MCF 10A (cell line): Measurements from ENCODE around the gene DPP8. TPM values are rescaled to one million over a fixed set of nuclear protein-coding genes. Genes with fewer than 3 reads are reported as not detected.

ENCODE experiments used
- BruUV-seq: library from RNA; stranded (reverse); fragments of 400-500 nt; replicated peaks from 2 replicates; lab custom pipeline; 2021; lab: Mats Ljungman, UMichigan
- CTCF ChIA-PET: fragments of 300-600 bp; sonication (Branson Sonifier 250); formaldehyde crosslinking; extraction: SDS; loops from one replicate; lab custom pipeline; 2021; ENCODE audit warnings: antibody characterized with exemption, inconsistent platforms; lab: Yijun Ruan, JAX
- POLR2A ChIA-PET: fragments of 300-600, 350-650 bp; sonication (Branson Sonifier 250); formaldehyde crosslinking; extraction: SDS; loops from one replicate; lab custom pipeline; 2020; ENCODE audit warnings: antibody characterized with exemption, inconsistent platforms; lab: Yijun Ruan, JAX
- DNase-seq: peaks from one replicate; pipeline ENCODE4 v3.0.0-alpha.2; 2018; ENCODE audit not compliant: unreplicated experiment
- H3K27ac Mint-ChIP-seq: one replicate; pipeline ENCODE4 v1.8.0; 2022; ENCODE audit warnings: mild to moderate bottlenecking, low read depth, mixed read lengths; ENCODE audit not compliant: unreplicated experiment
- H3K27me3 Mint-ChIP-seq: one replicate; pipeline ENCODE4 v1.8.0; 2022; ENCODE audit warnings: mixed read lengths; ENCODE audit not compliant: insufficient read depth, unreplicated experiment
- H3K36me3 Mint-ChIP-seq: one replicate; pipeline ENCODE4 v1.8.0; 2022; ENCODE audit warnings: mild to moderate bottlenecking, moderate library complexity, mixed read lengths; ENCODE audit not compliant: insufficient read depth, unreplicated experiment
- H3K4me1 Mint-ChIP-seq: one replicate; pipeline ENCODE4 v1.8.0; 2022; ENCODE audit warnings: mixed read lengths; ENCODE audit not compliant: insufficient read depth, unreplicated experiment
- H3K4me3 Mint-ChIP-seq: one replicate; pipeline ENCODE4 v1.8.0; 2022; ENCODE audit warnings: mild to moderate bottlenecking, moderate library complexity, mixed read lengths; ENCODE audit not compliant: unreplicated experiment
- H3K9me3 Mint-ChIP-seq: one replicate; pipeline ENCODE4 v1.8.0; 2022; ENCODE audit warnings: mixed read lengths; ENCODE audit not compliant: unreplicated experiment
- intact Hi-C: fragments of 100-400 bp; cut with micrococcal nuclease; formaldehyde crosslinking; loops from 2 replicates; pipeline ENCODE4 v1.14.1; 2022
- total RNA-seq: library from RNA; stranded (reverse); gene quantifications from 2 replicates; pipeline ENCODE4 v1.2.3, GENCODE V29; 2022
- TF ChIP-seq, protein P1 (sequence below): fragments of 200-600 bp; IDR thresholded peaks from one replicate; pipeline ENCODE4 v1.8.0; 2022; ENCODE audit warnings: antibody characterized with exemption, mild to moderate bottlenecking; ENCODE audit not compliant: unreplicated experiment

The DPP8 gene
- total RNA-seq, 1 experiment from 2014 or later, result 24.5 TPM

GRCh38 chr15:65423150-65423975 lies 94.1 kb downstream of the DPP8 start:
- TF ChIP-seq, protein P1, sequence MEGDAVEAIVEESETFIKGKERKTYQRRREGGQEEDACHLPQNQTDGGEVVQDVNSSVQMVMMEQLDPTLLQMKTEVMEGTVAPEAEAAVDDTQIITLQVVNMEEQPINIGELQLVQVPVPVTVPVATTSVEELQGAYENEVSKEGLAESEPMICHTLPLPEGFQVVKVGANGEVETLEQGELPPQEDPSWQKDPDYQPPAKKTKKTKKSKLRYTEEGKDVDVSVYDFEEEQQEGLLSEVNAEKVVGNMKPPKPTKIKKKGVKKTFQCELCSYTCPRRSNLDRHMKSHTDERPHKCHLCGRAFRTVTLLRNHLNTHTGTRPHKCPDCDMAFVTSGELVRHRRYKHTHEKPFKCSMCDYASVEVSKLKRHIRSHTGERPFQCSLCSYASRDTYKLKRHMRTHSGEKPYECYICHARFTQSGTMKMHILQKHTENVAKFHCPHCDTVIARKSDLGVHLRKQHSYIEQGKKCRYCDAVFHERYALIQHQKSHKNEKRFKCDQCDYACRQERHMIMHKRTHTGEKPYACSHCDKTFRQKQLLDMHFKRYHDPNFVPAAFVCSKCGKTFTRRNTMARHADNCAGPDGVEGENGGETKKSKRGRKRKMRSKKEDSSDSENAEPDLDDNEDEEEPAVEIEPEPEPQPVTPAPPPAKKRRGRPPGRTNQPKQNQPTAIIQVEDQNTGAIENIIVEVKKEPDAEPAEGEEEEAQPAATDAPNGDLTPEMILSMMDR, result no peak
- peaks cover 52% of the 10 kb centered on the region for H3K27me3 Mint-ChIP-seq
- no peak overlapping the region for H3K27ac Mint-ChIP-seq
- peak overlapping the region; percentile 33 for H3K4me3 Mint-ChIP-seq
- POLR2A ChIA-PET, result no interaction called here
- intact Hi-C loops, result no loop called here
- no peak for DNase-seq
- CTCF ChIA-PET, result no interaction called here
- H3K9me3 Mint-ChIP-seq, result no peaks in the 10 kb centered on the region
- H3K36me3 Mint-ChIP-seq, result no peaks in the 10 kb centered on the region
- no TSS peak for BruUV-seq
- peaks cover 8% of the 10 kb centered on the region for H3K4me1 Mint-ChIP-seq

GRCh38 chr15:65421360-65422215 lies 95.9 kb downstream of the DPP8 start:
- BruUV-seq, result no TSS peak
- TF ChIP-seq, protein P1, result no peak
- H3K4me1 Mint-ChIP-seq, result peaks cover 8% of the 10 kb centered on the region
- POLR2A ChIA-PET, result interaction anchor here (0.7 kb wide), 1 partner anchor 13 kb away, joined by 3 read pairs; no protein-coding TSS in a partner anchor
- peak overlapping the region; percentile 24 for H3K4me3 Mint-ChIP-seq
- no peak overlapping the region for H3K27ac Mint-ChIP-seq
- no peak for DNase-seq
- CTCF ChIA-PET, result interaction anchor here (0.6 to 1.0 kb wide), 4 partner anchors 9 to 1050 kb away, joined by 3 read pairs; no protein-coding TSS in a partner anchor
- peaks cover 54% of the 10 kb centered on the region for H3K27me3 Mint-ChIP-seq
- intact Hi-C loops, result no loop called here
- H3K36me3 Mint-ChIP-seq, result no peaks in the 10 kb centered on the region
- no peaks in the 10 kb centered on the region for H3K9me3 Mint-ChIP-seq

GRCh38 chr15:65420975-65421359 lies 96.5 kb downstream of the DPP8 start:
- intact Hi-C loops, result no loop called here
- Mint-ChIP-seq H3K27me3 (peaks cover 54% of the 10 kb centered on the region), H3K9me3 (no peaks in the 10 kb centered on the region), H3K4me1 (peaks cover 8% of the 10 kb centered on the region), H3K4me3 (no peak overlapping the region), H3K27ac (no peak overlapping the region), H3K36me3 (no peaks in the 10 kb centered on the region)
- CTCF ChIA-PET, result interaction anchor here (0.6 to 1.4 kb wide), 5 partner anchors 10 to 1051 kb away, joined by 3 to 5 read pairs (median 3); no protein-coding TSS in a partner anchor
- POLR2A ChIA-PET, result interaction anchor here (0.7 kb wide), 1 partner anchor 14 kb away, joined by 3 read pairs; no protein-coding TSS in a partner anchor
- TF ChIP-seq, protein P1, result no peak
- no TSS peak for BruUV-seq
- DNase-seq, result no peak

DNA sequence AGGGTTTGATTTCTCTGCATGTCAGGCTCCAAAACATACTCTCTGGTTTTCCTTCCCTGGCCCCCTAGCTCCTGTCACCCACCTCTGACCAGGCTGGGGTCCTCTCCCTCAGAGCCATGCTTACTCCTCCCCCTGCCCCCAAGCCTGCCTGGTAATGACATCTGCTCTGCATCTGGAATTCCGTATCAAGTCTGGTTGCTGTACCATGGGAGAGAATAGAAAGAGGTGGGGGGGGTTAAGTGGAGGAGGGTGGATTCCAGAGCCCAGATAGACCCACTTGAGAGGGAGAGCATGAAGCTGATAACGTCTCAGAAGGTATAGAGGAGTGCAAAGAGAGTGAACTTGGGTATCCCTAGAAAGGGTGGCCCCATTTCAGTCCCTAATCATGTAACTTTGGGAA lies 98.9 kb downstream of the DPP8 start:
- BruUV-seq, result no TSS peak
- H3K27me3 Mint-ChIP-seq, result peaks cover 33% of the 10 kb centered on the region
- H3K4me1 Mint-ChIP-seq, result peaks cover 8% of the 10 kb centered on the region
- ChIA-PET POLR2A (no interaction called here), CTCF (interaction anchor here (2.3 kb wide), 1 partner anchor 19 kb away, joined by 13 read pairs; no protein-coding TSS in a partner anchor)
- TF ChIP-seq, protein P1, result no peak
- H3K4me3 Mint-ChIP-seq, result no peak overlapping the region
- no peaks in the 10 kb centered on the region for H3K36me3 Mint-ChIP-seq
- DNase-seq, result no peak
- no peaks in the 10 kb centered on the region for H3K9me3 Mint-ChIP-seq
- intact Hi-C loops, result no loop called here
- no peak overlapping the region for H3K27ac Mint-ChIP-seq
